ENCODE measurements around the gene KRT15.

DNA sequence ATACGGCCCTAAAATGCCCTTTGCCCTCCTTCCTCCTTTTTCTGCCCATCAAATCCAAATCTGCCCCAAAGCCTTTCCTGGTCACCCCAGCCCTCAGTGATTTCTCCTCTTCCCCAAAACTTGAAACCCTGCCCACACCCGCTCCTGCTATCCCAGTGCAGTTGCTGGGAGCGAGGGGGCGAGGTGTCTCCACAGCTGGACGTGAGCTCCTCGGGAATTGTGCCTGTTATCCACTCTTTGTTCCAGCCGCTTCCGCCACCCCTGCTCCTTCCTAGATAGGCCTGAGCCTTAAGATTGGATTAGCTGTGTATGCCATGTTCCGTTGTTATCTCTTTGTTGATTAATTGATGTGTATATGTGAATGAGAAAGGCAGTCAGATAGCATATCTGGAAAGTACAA is 35.2 kb downstream of the KRT15 start:
- TF ChIP-seq, protein P1, sequence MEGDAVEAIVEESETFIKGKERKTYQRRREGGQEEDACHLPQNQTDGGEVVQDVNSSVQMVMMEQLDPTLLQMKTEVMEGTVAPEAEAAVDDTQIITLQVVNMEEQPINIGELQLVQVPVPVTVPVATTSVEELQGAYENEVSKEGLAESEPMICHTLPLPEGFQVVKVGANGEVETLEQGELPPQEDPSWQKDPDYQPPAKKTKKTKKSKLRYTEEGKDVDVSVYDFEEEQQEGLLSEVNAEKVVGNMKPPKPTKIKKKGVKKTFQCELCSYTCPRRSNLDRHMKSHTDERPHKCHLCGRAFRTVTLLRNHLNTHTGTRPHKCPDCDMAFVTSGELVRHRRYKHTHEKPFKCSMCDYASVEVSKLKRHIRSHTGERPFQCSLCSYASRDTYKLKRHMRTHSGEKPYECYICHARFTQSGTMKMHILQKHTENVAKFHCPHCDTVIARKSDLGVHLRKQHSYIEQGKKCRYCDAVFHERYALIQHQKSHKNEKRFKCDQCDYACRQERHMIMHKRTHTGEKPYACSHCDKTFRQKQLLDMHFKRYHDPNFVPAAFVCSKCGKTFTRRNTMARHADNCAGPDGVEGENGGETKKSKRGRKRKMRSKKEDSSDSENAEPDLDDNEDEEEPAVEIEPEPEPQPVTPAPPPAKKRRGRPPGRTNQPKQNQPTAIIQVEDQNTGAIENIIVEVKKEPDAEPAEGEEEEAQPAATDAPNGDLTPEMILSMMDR (IDR thresholded peaks at IDR 0.05) = no peak
- no peak for TF ChIP-seq POLR2A (IDR thresholded peaks at IDR 0.05)

Measured in right lobe of liver (tissue), 4 donors.